Astrocyte (in vitro differentiated cells and primary cell): Measurements from ENCODE around the gene HIC2. TPM values are rescaled to one million over a fixed set of nuclear protein-coding genes. Genes with fewer than 3 reads are reported as not detected.
"Not testable (repeated sequence)": the region's sequence is repeated elsewhere in the genome, so short reads cannot be mapped to it uniquely, and the experiment has no call there.

Source experiments
- DNase-seq: peaks from one replicate; pipeline ENCODE4 v3.0.0-alpha.2; 2010; ENCODE audit warnings: low read depth
- FAIRE-seq: peaks from 2 replicates; lab custom pipeline; 2011; peaks lifted over from hg19 to GRCh38; lab: Jason Lieb, UNC
- H2AFZ ChIP-seq: 2 replicates; pipeline ENCODE4 v1.6.0; 2012; ENCODE audit warnings: low read depth, low read length, inconsistent platforms
- H3K27ac ChIP-seq: 2 replicates; pipeline ENCODE4 v1.5.1; 2011; ENCODE audit warnings: low read depth, low read length, inconsistent platforms
- H3K27me3 ChIP-seq: 2 replicates; pipeline ENCODE4 v1.6.0; 2011; ENCODE audit warnings: low read length, inconsistent platforms; ENCODE audit not compliant: insufficient read depth
- H3K36me3 ChIP-seq: 2 replicates; pipeline ENCODE4 v1.5.1; 2011; ENCODE audit warnings: low read length, inconsistent platforms; ENCODE audit not compliant: insufficient read depth
- H3K4me1 ChIP-seq: 2 replicates; pipeline ENCODE4 v1.5.1; 2011; ENCODE audit warnings: low read length, inconsistent platforms; ENCODE audit not compliant: insufficient read depth
- H3K4me2 ChIP-seq: 2 replicates; pipeline ENCODE4 v1.6.0; 2012; ENCODE audit warnings: low read length, inconsistent platforms
- H3K4me3 ChIP-seq: 2 replicates; pipeline ENCODE4 v1.5.1; 2011; ENCODE audit warnings: low read depth, mild to moderate bottlenecking, low read length, inconsistent platforms; ENCODE audit not compliant: insufficient read depth
- H3K79me2 ChIP-seq: 2 replicates; pipeline ENCODE4 v1.6.0; 2012; ENCODE audit warnings: mild to moderate bottlenecking, low read length, inconsistent platforms; ENCODE audit not compliant: insufficient read depth
- H3K9ac ChIP-seq: 2 replicates; pipeline ENCODE4 v1.6.0; 2012; ENCODE audit warnings: mild to moderate bottlenecking, low read length, inconsistent platforms
- H3K9me3 ChIP-seq: 2 replicates; pipeline ENCODE4 v1.5.1; 2012; ENCODE audit warnings: low read depth, mild to moderate bottlenecking, low read length, inconsistent platforms; ENCODE audit not compliant: insufficient read depth
- H4K20me1 ChIP-seq: 2 replicates; pipeline ENCODE4 v1.6.0; 2012; ENCODE audit warnings: low read length, inconsistent platforms; ENCODE audit not compliant: insufficient read depth
- H3K27ac Mint-ChIP-seq: one replicate; pipeline ENCODE4 v1.8.0; 2021; ENCODE audit warnings: mild to moderate bottlenecking, mixed read lengths; ENCODE audit not compliant: unreplicated experiment
- H3K27me3 Mint-ChIP-seq: one replicate; pipeline ENCODE4 v1.8.0; 2021; ENCODE audit warnings: low read depth, mixed read lengths; ENCODE audit not compliant: unreplicated experiment
- H3K36me3 Mint-ChIP-seq: one replicate; pipeline ENCODE4 v1.8.0; 2021; ENCODE audit warnings: low read depth, mixed read lengths; ENCODE audit not compliant: unreplicated experiment
- H3K4me1 Mint-ChIP-seq: one replicate; pipeline ENCODE4 v1.8.0; 2021; ENCODE audit warnings: low read depth, mixed read lengths; ENCODE audit not compliant: unreplicated experiment
- H3K4me3 Mint-ChIP-seq: one replicate; pipeline ENCODE4 v1.8.0; 2021; ENCODE audit warnings: mild to moderate bottlenecking, moderate library complexity, mixed read lengths; ENCODE audit not compliant: unreplicated experiment
- H3K9me3 Mint-ChIP-seq: one replicate; pipeline ENCODE4 v1.8.0; 2021; ENCODE audit warnings: mild to moderate bottlenecking, mixed read lengths; ENCODE audit not compliant: unreplicated experiment
- total RNA-seq: library from RNA; stranded (reverse); gene quantifications from 2 replicates; pipeline ENCODE4 v1.2.1, GENCODE V29; 2021

The HIC2 gene
- total RNA-seq, 1 donor from 2014 or later: 21.4 TPM

DNA sequence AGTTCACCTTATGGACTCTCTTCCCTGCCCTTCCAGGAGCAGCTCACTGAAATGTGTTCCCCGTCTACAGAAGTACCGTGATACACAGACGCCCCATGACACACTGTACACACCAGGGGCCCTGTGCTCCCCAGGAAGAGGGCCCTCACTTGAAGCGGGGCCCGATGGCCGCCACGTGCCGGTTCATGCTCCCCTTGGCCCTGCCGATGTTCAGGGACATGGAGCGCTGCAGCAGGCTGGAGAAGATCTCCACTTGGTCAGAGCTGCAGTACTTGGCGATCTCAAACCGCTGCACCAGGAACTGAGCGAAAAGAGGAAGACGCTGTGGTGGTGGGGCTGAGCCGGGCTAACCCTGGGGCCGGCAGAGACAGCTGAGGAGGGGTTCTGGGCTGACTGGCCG is 70.6 kb downstream of the HIC2 start:
- H3K27ac ChIP-seq, H3K4me1 Mint-ChIP-seq, H3K79me2 ChIP-seq, H3K27ac Mint-ChIP-seq, H4K20me1 ChIP-seq, H3K27me3 Mint-ChIP-seq, H3K27me3 ChIP-seq, H3K36me3 Mint-ChIP-seq, H3K4me2 ChIP-seq, H3K9ac ChIP-seq, H3K4me3 Mint-ChIP-seq, H3K4me3 ChIP-seq, H3K4me1 ChIP-seq, H3K36me3 ChIP-seq, FAIRE-seq, H2AFZ ChIP-seq, DNase-seq, H3K9me3 ChIP-seq, H3K9me3 Mint-ChIP-seq: not testable (repeated sequence)

GRCh38 chr22:21489149-21489680 is 72.0 kb downstream of the HIC2 start:
- H3K4me1 ChIP-seq, H3K9ac ChIP-seq, FAIRE-seq, H3K4me1 Mint-ChIP-seq, H3K27me3 Mint-ChIP-seq, H3K9me3 Mint-ChIP-seq, H3K79me2 ChIP-seq, H3K36me3 ChIP-seq, H4K20me1 ChIP-seq, H3K9me3 ChIP-seq, H3K4me3 Mint-ChIP-seq, H3K27ac Mint-ChIP-seq, H2AFZ ChIP-seq, H3K4me3 ChIP-seq, H3K36me3 Mint-ChIP-seq, H3K27me3 ChIP-seq, DNase-seq, H3K4me2 ChIP-seq, H3K27ac ChIP-seq: not testable (repeated sequence)

DNA sequence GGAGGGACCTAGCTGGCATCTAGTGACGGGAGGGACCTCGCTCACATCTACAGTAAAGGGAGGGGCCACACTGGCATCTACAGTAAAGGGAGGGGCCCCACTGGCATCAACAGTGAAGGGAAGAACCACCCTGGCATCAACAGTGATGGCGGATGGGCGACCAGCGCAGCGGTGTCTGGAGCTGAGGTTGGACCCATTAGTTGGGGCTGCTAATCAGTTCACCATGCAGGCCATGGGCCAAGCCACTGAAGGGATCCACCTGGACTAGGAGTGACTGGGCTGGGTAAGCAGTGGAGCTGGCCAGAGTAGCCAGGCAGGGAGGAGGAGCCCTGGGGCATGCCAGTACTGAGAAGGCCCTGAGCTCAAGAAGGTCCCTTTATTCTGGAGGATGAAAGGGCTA is 73.4 kb downstream of the HIC2 start:
- not testable (repeated sequence) for H3K4me3 Mint-ChIP-seq, DNase-seq, H3K4me2 ChIP-seq, FAIRE-seq, H3K9me3 Mint-ChIP-seq, H3K79me2 ChIP-seq, H3K27ac Mint-ChIP-seq, H3K9ac ChIP-seq, H3K4me1 Mint-ChIP-seq, H3K9me3 ChIP-seq, H3K36me3 Mint-ChIP-seq, H3K36me3 ChIP-seq, H2AFZ ChIP-seq, H3K27me3 Mint-ChIP-seq, H3K4me1 ChIP-seq, H3K4me3 ChIP-seq, H3K27me3 ChIP-seq, H4K20me1 ChIP-seq, H3K27ac ChIP-seq

DNA sequence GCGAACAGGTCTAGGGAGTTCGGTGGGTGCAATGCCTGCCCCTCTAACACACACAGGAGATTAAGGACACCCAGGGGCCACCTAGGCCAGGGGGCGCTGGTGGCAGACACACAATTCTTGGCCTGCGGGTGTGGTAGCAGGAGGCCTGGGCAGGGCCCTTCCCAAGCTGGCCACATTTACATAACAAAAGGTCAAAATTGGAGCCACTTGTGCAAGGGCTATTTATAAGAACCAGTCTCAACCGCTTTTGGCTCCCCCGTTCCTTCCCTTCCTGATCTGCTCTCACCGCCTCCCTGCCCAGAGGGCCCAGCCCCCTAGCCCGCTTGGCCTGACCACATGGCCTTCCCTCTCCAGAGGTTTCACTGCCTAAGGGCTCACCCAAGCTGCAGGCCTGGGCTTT is 75.1 kb downstream of the HIC2 start:
- not testable (repeated sequence) for H2AFZ ChIP-seq, H3K27ac ChIP-seq, H3K27ac Mint-ChIP-seq, H3K9me3 Mint-ChIP-seq, H3K9ac ChIP-seq, H3K36me3 ChIP-seq, H3K27me3 Mint-ChIP-seq, H3K4me1 ChIP-seq, H3K4me3 Mint-ChIP-seq, H3K4me3 ChIP-seq, H3K27me3 ChIP-seq, DNase-seq, H3K79me2 ChIP-seq, H3K9me3 ChIP-seq, H4K20me1 ChIP-seq, H3K36me3 Mint-ChIP-seq, H3K4me1 Mint-ChIP-seq, FAIRE-seq, H3K4me2 ChIP-seq

- not testable (repeated sequence) for H3K36me3 ChIP-seq, H3K9me3 ChIP-seq, H3K36me3 Mint-ChIP-seq, H3K4me3 ChIP-seq, H3K27me3 ChIP-seq, H3K9me3 Mint-ChIP-seq, H3K4me1 Mint-ChIP-seq, H4K20me1 ChIP-seq, H2AFZ ChIP-seq, H3K4me2 ChIP-seq, H3K9ac ChIP-seq, FAIRE-seq, H3K27me3 Mint-ChIP-seq, H3K27ac ChIP-seq, H3K27ac Mint-ChIP-seq, H3K4me3 Mint-ChIP-seq, H3K79me2 ChIP-seq, H3K4me1 ChIP-seq, DNase-seq
Measured at GRCh38 chr22:21493789-21494782, 76.9 kb downstream of the HIC2 start.

DNA sequence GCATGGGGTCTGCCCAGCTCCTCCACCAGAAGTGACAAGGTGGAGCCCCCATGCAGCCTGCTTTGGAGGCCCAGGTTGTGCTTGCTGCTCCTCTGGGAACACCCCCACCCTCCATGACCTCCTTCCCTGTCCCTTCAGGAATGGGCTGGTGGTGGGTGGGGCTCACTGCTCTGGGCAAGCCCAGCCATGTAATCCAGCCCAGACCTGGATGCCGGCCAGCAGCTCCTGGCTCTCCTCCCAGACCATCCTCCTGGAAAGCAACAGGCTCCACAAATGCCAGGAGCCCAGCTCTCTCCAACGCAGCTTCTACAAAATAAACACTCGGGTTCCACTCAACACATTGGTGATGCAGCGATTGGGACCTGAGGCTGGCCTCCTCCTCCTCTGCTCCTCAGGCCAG is 80.8 kb downstream of the HIC2 start:
- DNase-seq, H3K9me3 ChIP-seq, H3K36me3 ChIP-seq, H3K9me3 Mint-ChIP-seq, H3K27ac Mint-ChIP-seq, H3K36me3 Mint-ChIP-seq, FAIRE-seq, H2AFZ ChIP-seq, H3K27me3 Mint-ChIP-seq, H3K4me2 ChIP-seq, H3K4me1 ChIP-seq, H4K20me1 ChIP-seq, H3K27me3 ChIP-seq, H3K9ac ChIP-seq, H3K4me3 ChIP-seq, H3K4me1 Mint-ChIP-seq, H3K79me2 ChIP-seq, H3K4me3 Mint-ChIP-seq, H3K27ac ChIP-seq: not testable (repeated sequence)
